ENCODE measurements around the gene PRPF40A. TPM values are rescaled to one million over a fixed set of nuclear protein-coding genes. Genes with fewer than 3 reads are reported as not detected.

Gene PRPF40A
- total and polyA plus RNA-seq, 2 of the 13 experiments (the other 11 are each of a cell fraction or from before 2014, with no cell fraction given), result 146 to 207 TPM

DNA sequence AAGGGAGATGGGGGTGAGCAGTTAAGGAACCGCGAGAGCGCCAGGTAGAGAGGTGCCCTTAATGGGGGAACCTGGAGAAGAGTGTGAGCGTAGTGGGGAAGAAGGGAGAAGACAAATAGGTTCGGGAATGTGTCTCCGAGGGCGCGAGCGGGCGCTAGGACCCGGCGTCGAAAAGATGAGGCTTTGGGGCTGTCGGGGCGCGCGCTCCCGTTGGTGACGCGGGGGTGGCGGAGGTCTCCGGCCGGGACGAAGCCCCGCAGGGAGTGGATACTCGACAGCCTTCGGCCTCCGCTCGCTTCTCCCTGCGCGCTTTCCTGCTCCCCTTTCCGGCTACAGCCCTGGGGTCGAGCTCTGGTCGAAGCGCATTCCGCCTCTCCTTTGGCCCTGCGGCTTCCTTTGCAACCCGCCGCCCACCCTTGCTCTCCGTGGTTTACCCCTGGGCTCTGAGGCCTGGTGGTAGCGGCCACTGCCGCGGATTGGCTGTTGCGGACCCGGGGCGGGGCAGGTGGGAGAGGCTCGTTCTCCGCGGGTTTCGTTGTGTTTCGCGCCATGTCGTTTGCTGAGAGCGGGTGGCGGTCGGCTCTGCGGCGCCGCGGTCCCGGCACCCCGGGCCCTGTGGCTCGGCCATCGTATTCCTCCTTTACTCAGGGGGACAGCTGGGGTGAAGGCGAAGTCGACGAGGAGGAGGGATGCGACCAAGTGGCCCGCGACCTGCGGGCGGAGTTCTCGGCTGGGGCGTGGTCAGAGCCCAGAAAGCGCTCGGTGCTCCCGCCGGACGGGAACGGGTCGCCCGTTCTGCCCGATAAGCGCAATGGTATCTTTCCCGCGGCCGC, 1.0 kb upstream of the PRPF40A start, which contains the start of gene ARL6IP6 (continued):
- TF ChIP-seq, protein P1, sequence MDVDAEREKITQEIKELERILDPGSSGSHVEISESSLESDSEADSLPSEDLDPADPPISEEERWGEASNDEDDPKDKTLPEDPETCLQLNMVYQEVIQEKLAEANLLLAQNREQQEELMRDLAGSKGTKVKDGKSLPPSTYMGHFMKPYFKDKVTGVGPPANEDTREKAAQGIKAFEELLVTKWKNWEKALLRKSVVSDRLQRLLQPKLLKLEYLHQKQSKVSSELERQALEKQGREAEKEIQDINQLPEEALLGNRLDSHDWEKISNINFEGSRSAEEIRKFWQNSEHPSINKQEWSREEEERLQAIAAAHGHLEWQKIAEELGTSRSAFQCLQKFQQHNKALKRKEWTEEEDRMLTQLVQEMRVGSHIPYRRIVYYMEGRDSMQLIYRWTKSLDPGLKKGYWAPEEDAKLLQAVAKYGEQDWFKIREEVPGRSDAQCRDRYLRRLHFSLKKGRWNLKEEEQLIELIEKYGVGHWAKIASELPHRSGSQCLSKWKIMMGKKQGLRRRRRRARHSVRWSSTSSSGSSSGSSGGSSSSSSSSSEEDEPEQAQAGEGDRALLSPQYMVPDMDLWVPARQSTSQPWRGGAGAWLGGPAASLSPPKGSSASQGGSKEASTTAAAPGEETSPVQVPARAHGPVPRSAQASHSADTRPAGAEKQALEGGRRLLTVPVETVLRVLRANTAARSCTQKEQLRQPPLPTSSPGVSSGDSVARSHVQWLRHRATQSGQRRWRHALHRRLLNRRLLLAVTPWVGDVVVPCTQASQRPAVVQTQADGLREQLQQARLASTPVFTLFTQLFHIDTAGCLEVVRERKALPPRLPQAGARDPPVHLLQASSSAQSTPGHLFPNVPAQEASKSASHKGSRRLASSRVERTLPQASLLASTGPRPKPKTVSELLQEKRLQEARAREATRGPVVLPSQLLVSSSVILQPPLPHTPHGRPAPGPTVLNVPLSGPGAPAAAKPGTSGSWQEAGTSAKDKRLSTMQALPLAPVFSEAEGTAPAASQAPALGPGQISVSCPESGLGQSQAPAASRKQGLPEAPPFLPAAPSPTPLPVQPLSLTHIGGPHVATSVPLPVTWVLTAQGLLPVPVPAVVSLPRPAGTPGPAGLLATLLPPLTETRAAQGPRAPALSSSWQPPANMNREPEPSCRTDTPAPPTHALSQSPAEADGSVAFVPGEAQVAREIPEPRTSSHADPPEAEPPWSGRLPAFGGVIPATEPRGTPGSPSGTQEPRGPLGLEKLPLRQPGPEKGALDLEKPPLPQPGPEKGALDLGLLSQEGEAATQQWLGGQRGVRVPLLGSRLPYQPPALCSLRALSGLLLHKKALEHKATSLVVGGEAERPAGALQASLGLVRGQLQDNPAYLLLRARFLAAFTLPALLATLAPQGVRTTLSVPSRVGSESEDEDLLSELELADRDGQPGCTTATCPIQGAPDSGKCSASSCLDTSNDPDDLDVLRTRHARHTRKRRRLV (CRISPR knock-in tag; IDR thresholded peaks at IDR 0.05), result peak; percentile 72
- peak; percentile 62; the same call in 1 of the 2 replicates for TF ChIP-seq ZNF367 (CRISPR knock-in tag; IDR thresholded peaks at IDR 0.05; ENCODE audit: borderline replicate concordance)
- TF ChIP-seq ZNF644 (CRISPR knock-in tag; IDR thresholded peaks at IDR 0.05; ENCODE audit: low read depth), result no peak
- TF ChIP-seq EZH2 (conservative IDR thresholded peaks at IDR 0.05; ENCODE audit: low read depth, low read length), result no peak
- TF ChIP-seq ZNF20 (CRISPR knock-in tag; IDR thresholded peaks at IDR 0.05), result peak; percentile 97
- peak; percentile 70; the same call in 1 of the 2 replicates for TF ChIP-seq SMYD3 (CRISPR knock-in tag; IDR thresholded peaks at IDR 0.05)
- peak; percentile 88 for TF ChIP-seq DR1 (CRISPR knock-in tag; IDR thresholded peaks at IDR 0.05)
- peak; percentile 72 for TF ChIP-seq GATA4 (IDR thresholded peaks at IDR 0.05; ENCODE audit: borderline replicate concordance, low read depth)
- peak; percentile 78; the same call in 1 of the 2 replicates for TF ChIP-seq ZNF225 (CRISPR knock-in tag; IDR thresholded peaks at IDR 0.05)
- TF ChIP-seq ZNF274 (CRISPR knock-in tag; IDR thresholded peaks at IDR 0.05), result peak; percentile 91
- TF ChIP-seq RARA (CRISPR knock-in tag; IDR thresholded peaks at IDR 0.05), result 0 out of 2 replicates have a peak, but pooled peaks have one; percentile 7
- TF ChIP-seq PLSCR1 (CRISPR knock-in tag; IDR thresholded peaks at IDR 0.05; ENCODE audit: borderline replicate concordance), result 0 out of 2 replicates have a peak, but pooled peaks have one; percentile 60
- TF ChIP-seq NFIC (IDR thresholded peaks at IDR 0.05; ENCODE audit: low read length), result no peak; the same call in 1 of the 2 replicates
- peak; percentile 64 for TF ChIP-seq ZNF230 (CRISPR knock-in tag; IDR thresholded peaks at IDR 0.05)
- no peak; the same call in 1 of the 2 replicates for TF ChIP-seq ZFP36L1 (CRISPR knock-in tag; IDR thresholded peaks at IDR 0.05)
- TF ChIP-seq YY1 (IDR thresholded peaks at IDR 0.05; ENCODE audit: insufficient read depth, insufficient replicate concordance, low read depth, low read length), result peak; percentile 88
- TF ChIP-seq SRY (CRISPR knock-in tag; IDR thresholded peaks at IDR 0.05), result peak; percentile 75; the same call in 1 of the 2 replicates
- peak; percentile 85 for TF ChIP-seq ZBTB20 (CRISPR knock-in tag; IDR thresholded peaks at IDR 0.05; ENCODE audit: borderline replicate concordance, low read depth)
- no peak for TF ChIP-seq TSC22D2 (CRISPR knock-in tag; IDR thresholded peaks at IDR 0.05; ENCODE audit: borderline replicate concordance)
- TF ChIP-seq SIN3B (IDR thresholded peaks at IDR 0.05; ENCODE audit: low read length), result peak; percentile 77
- peak; percentile 72; the same call in 1 of the 2 replicates for TF ChIP-seq GABPB1 (CRISPR knock-in tag; IDR thresholded peaks at IDR 0.05)
- peak; percentile 32; the same call in 1 of the 2 replicates for TF ChIP-seq HES4 (CRISPR knock-in tag; IDR thresholded peaks at IDR 0.05; ENCODE audit: borderline replicate concordance)
- TF ChIP-seq, protein P2, sequence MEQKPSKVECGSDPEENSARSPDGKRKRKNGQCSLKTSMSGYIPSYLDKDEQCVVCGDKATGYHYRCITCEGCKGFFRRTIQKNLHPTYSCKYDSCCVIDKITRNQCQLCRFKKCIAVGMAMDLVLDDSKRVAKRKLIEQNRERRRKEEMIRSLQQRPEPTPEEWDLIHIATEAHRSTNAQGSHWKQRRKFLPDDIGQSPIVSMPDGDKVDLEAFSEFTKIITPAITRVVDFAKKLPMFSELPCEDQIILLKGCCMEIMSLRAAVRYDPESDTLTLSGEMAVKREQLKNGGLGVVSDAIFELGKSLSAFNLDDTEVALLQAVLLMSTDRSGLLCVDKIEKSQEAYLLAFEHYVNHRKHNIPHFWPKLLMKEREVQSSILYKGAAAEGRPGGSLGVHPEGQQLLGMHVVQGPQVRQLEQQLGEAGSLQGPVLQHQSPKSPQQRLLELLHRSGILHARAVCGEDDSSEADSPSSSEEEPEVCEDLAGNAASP (CRISPR knock-in tag; IDR thresholded peaks at IDR 0.05; ENCODE audit: borderline replicate concordance), result no peak; the same call in 1 of the 2 replicates

Data from HepG2 (cell line).